Superior temporal gyrus (tissue), 1 donor: ENCODE results near the gene NINL.
"Not testable (repeated sequence)": the region's sequence is repeated elsewhere in the genome, so short reads cannot be mapped to it uniquely, and the experiment has no call there.

Experiments used
- DNase-seq: peaks from one replicate; pipeline ENCODE4 v3.0.0-alpha.2; 2016; ENCODE audit errors: extremely low spot score

The NINL gene

GRCh38 chr20:25485872-25486271 is 99.5 kb downstream of the NINL start:
- no peak for DNase-seq

DNA sequence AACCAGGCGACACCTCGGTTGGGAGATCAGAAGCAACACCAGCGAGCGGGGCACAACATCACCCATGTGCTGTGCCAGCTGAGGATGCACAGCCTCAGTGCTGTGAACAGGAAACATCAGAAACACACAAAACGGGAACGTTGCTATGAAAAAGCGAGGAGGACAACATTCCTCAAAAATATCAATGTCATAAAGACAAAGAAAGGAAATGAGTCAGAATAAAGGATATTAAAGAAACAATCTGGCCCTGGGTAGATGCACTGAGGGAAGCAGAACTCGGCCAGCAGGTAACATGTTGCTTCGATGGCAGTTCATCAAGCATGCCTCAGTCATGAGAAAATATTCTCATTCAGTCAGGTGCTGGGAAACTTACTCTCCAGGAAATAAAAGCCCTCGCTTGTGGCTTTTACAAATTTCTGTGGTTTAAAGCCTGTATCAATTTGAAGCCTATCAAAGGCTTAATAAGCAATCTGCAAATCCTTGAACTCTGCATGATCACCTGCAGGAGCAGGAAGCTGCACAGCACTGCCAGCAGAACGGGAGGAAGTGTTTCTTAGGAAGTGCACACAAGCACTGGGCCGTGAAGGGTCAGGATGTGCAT is 100.3 kb downstream of the NINL start:
- no peak for DNase-seq

DNA sequence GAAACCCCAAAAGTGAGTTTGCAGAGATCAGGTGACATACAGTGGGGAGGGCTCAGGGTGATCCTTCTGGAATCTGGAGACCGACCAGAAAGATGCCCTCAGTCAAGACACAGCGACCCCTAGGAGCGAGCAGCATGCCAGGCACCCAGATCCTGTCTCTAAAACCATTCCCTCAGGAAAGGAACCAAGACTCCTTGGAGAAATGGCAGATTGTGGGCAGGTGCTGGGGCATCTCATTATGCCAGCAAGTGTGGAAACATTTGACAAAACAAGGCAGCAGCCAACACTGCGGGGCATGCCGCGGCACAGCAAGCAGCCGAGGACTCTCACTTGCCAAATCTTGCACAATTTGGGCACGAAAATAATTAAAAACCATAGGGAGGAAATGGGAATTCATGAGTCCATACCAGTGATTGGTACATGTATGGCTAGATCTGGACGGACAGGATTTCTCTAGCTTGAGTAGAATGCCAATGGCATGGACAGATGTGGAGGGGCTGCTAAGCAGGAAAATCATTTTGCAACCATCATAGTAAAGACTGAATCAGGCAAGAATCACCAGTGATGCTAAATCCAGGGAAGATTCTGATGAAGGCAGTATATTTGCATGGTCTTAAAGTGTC is 101.0 kb downstream of the NINL start:
- no peak for DNase-seq

DNA sequence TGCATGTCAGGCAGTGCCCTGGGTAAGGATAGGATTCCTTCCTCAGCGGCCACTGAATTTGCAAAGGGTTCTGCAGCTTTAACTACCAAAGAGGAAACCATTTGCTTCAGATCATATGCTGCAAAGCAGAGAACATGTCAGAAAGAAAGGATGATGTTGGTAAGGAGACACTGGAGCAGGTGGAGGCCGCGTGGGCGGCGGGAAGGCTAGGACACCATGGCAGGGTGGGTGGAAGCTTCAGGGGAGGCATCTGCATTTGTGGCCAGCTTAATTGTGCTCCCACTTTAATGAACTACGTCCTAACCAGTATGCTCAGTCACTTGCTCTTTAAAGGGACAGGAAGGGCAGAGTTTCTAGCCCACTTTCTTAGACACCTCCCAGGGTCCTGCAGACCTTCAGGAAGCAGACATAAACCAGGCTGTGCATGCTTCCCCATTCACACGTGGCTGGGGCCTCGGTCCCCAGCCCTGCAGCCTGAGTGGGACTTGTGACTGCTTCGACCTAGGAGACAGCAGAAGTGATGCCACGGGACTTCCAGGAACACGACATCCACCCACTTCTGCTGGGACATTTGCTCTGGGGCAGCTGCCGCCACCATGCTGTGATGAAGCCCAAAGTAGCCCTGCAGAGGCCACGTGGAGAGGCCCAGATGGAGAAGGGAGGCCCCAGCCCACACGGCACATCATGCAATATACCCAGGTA is 101.7 kb downstream of the NINL start:
- DNase-seq: no peak

GRCh38 chr20:25481918-25482253 is 103.4 kb downstream of the NINL start:
- no peak for DNase-seq

GRCh38 chr20:25481235-25481917 is 104.0 kb downstream of the NINL start:
- DNase-seq: no peak

GRCh38 chr20:25480797-25481196 is 104.5 kb downstream of the NINL start:
- DNase-seq: no peak

DNA sequence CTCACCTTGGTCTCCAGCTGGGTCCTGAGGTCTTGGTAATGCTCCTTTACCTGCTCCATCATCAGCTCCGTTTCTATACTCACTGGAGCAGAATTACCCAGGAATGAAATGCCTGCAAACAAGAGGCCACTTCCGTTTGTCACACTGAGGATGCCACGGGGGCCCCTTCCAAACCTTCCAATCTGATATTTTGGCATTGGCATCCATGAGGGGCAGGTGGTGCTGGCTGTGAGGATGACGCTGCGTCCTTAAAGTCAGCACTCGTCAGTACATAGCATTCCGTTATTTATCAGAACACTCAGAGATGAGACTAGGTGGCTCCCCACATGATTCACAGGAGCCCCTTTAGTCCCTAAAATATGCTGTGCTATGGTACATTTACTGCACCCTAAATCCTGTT is 105.2 kb downstream of the NINL start:
- DNase-seq: no peak

- no peak for DNase-seq
These were observed 105.7 kb downstream of the NINL start for GRCh38 chr20:25479638-25480037.

- no peak for DNase-seq
These were observed 106.3 kb downstream of the NINL start for GRCh38 chr20:25478889-25479568.

GRCh38 chr20:25477014-25477882 is 108.1 kb downstream of the NINL start:
- DNase-seq: no peak

DNA sequence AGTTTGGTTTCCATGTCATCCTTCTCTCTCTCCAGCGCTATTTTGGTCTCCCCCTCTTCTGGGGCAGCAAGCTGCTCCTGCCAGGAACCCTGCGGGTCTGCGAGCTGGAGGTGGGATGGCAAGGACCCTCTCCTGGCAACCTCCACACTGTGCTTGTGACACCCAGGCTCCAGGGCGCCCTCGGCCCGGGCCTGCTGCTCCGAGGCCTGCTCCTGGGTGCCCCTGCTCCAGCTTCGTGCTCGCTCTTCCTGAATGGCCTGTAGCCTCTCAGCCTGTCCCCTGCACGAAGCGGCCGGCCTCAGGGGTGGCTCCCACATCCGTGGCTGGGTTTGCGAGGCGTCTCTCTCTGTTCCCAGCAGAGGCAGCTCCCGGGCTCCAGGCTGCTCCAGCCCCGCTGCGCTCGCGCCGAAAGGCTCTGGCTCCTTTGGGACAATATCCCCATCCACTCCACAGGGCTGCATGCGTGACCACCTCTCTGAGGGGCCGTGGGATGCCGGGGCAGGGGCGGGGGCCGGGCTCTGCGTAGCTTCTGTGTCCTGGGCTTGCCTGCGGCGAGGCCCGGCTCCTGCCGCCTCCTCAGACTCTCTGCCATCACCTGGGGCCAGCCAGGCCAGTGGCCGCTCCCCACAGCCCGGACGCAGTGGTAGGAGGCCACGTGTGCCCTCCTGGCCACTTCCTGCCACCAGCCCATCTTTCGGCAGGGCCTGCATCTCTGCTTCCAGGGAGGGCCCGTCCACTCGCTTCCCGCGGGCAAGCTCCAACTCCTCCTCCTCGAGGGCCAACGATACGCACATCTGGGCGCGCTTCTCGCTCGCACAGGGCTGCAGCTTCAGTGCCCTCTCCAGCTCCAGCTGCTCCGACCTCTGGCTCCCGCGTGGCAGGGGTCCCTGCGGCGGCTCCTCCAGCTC is 109.0 kb downstream of the NINL start:
- DNase-seq: no peak

DNA sequence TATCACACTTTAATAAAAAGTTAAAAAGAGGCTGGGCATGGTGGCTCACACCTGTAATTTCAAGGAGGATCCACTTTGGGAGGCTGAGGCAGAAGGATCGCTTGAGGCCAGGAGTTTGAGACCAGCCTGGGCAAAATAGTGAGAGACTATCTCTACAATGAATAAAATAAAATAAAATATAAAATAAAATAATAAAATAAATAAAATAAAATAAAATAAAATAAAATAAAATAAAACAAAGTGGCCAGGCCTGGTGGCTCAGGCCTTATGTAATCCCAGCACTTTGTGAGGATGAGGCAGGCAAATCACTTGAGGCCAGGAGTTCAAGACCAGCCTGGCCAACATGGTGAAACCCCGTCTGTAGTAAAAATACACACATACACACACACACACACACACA is 112.0 kb downstream of the NINL start:
- not testable (repeated sequence) for DNase-seq

- DNase-seq: no peak
These were observed 114.3 kb downstream of the NINL start for GRCh38 chr20:25471020-25471419.

GRCh38 chr20:25470045-25470444 is 115.3 kb downstream of the NINL start:
- DNase-seq: no peak

DNA sequence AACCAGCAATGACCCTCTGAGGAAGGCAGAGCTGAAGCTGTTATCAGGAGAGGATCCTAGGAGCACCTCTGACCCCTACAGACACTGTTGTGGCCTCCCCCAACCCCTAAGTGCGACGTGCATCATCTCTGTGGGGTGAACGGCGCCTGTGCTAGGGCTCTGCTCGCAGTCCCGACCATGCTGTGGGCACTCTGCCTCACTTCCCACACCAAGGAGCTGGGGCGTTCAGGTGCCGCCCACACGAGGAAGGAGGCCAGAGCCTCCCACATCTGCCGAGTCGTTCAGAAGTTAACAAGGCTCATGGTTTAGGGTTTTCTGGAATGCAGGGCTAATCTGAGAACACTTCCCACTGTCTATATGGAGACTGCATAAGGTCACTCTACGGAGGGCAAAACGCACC is 115.8 kb downstream of the NINL start:
- DNase-seq: no peak

DNA sequence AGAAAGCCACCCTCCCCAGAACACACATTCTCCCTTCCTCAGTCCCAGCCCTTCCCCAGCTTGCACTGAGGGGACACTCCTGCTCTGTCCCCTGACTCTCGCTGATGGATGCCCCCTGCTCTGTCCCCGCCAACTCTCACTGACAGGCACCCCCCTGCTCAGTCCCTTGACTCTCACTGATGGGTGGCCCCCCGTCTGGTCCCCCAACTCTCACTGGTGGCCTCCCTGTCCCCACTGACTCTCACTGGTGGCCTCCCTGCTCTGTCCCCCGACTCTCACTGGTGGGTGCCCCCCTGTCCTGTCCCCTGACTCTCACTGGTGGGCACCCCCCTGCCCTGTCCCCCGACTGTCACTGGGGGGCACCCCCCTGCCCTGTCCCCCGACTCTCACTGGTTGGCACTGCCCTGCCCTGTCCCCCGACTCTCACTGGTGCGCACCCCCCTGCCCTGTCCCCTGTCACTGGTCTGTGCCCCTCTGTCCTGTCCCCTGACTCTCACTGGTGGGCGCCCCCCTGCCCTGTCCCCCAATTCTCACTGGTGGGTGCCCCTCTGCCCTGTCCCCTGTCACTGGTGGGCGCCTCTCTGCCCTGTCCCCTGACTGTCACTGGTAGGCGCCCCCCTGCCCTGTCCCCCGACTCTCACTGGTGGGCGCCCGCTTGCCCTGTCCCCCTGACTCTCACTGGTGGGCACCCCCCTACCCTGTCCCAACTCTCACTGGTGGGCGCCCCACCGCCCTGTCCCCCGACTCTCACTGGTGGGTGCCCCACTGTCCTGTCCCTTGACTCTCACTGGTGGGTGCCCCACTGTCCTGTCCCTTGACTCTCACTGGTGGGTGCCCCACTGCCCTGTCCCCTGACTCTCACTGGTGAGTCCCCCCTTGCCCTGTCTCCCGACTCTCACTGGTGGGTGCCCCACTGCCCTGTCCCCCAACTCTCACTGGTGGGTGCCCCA is 116.9 kb downstream of the NINL start:
- no peak for DNase-seq

DNA sequence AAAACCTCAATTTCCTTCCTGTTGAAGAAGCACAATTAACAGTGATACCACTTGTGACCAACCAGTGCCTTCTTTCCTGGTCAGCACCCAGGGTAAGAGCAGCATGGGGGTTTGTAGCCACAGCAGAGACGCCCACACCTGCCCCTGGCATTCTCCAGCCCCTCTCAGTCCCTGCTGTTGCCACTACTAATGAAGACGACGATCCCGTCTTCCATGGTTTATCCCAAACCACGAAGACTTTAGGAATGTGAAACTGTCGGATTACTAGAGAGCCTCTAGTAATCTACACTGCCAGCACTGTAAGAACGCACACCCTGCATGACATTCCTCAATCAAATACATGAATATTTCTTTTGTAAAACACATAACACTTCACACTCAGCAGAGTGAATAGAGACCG is 117.9 kb downstream of the NINL start:
- DNase-seq: no peak

- DNase-seq: no peak
These were observed 118.5 kb downstream of the NINL start for GRCh38 chr20:25466846-25467245.
